CD4-positive, alpha-beta T cell (primary cell): ENCODE data around the gene ZNF226. TPM values are rescaled to one million over a fixed set of nuclear protein-coding genes. Genes with fewer than 3 reads are reported as not detected.

ENCODE experiments used
- ATAC-seq: fragments of 200-7000 bp; cut with Tn5 transposase; one replicate; pipeline ENCODE4 v1.10.0; 2022; ENCODE audit warnings: mild to moderate bottlenecking; ENCODE audit not compliant: poor library complexity
- CTCF ChIA-PET: fragments of 350-600 bp; sonication (Branson Sonifier 250); formaldehyde crosslinking; loops from one replicate; lab custom pipeline; 2021; ENCODE audit warnings: antibody characterized with exemption, inconsistent platforms; lab: Charles Lee
- POLR2A ChIA-PET: fragments of 350-600 bp; sonication (Branson Sonifier 250); formaldehyde crosslinking; loops from one replicate; lab custom pipeline; 2021; ENCODE audit warnings: antibody characterized with exemption, inconsistent platforms; lab: Charles Lee
- DNase-seq, 14 experiments: peaks; one replicate each; pipeline ENCODE4 v3.0.0-alpha.2; 2013 to 2020; ENCODE audit warnings: mixed read lengths in 2 of 14
- H3K27ac ChIP-seq, 2 donors: one replicate each; pipeline versions ENCODE4 v1.5.1 to v1.7.0; 2013; ENCODE audit warnings: low read length in 2 of 2, low read depth in 1 of 2, mild to moderate bottlenecking in 1 of 2
- H3K27me3 ChIP-seq, 2 experiments: 1 replicate in 1 of 2; 2 replicates in 1 of 2; pipeline versions ENCODE4 v1.6.1 to v1.7.0; 2013; ENCODE audit warnings: low read length in 2 of 2, control low read depth in 1 of 2, mild to moderate bottlenecking in 1 of 2, moderate library complexity in 1 of 2; ENCODE audit not compliant: insufficient read depth in 2 of 2, control insufficient read depth in 1 of 2
- H3K36me3 ChIP-seq: one replicate; pipeline ENCODE4 v1.6.1; 2013; ENCODE audit warnings: low read length, control low read depth; ENCODE audit not compliant: insufficient read depth
- H3K4me1 ChIP-seq: one replicate; pipeline ENCODE4 v1.6.1; 2013; ENCODE audit warnings: low read length, control low read depth; ENCODE audit not compliant: insufficient read depth
- H3K4me3 ChIP-seq: one replicate; pipeline ENCODE4 v1.5.1; 2013; ENCODE audit warnings: mild to moderate bottlenecking, low read length, moderate library complexity
- H3K9me3 ChIP-seq, 2 experiments: 1 replicate in 1 of 2; 2 replicates in 1 of 2; pipeline versions ENCODE4 v1.6.1 to v1.7.0; 2013; ENCODE audit warnings: low read length in 2 of 2, mild to moderate bottlenecking in 2 of 2, control low read depth in 1 of 2, moderate library complexity in 1 of 2; ENCODE audit not compliant: control insufficient read depth in 1 of 2, insufficient read depth in 1 of 2
- H3K27ac Mint-ChIP-seq: one replicate; pipeline ENCODE4 v1.8.0; 2020; ENCODE audit warnings: mixed read lengths
- H3K27me3 Mint-ChIP-seq: one replicate; pipeline ENCODE4 v1.8.0; 2021; ENCODE audit warnings: mixed read lengths
- H3K36me3 Mint-ChIP-seq: one replicate; pipeline ENCODE4 v1.8.0; 2021; ENCODE audit warnings: low read depth, mixed read lengths
- H3K4me1 Mint-ChIP-seq: one replicate; pipeline ENCODE4 v1.8.0; 2021; ENCODE audit warnings: low read depth, mixed read lengths
- H3K4me3 Mint-ChIP-seq: one replicate; pipeline ENCODE4 v1.8.0; 2020; ENCODE audit warnings: mild to moderate bottlenecking, mixed read lengths
- H3K9me3 Mint-ChIP-seq: one replicate; pipeline ENCODE4 v1.8.0; 2020; ENCODE audit warnings: mixed read lengths
- CTCF ChIP-seq: fragments of 200-600 bp; IDR thresholded peaks from one replicate; pipeline ENCODE4 v1.8.0; 2022; ENCODE audit warnings: antibody characterized with exemption, mild to moderate bottlenecking
- intact Hi-C, 2 experiments: fragments of 100-400 bp; cut with DNase I in 1 of 2; cut with micrococcal nuclease in 1 of 2; formaldehyde crosslinking; loops; one replicate each; pipeline versions ENCODE4 v1.15.1 to v1.9.0; 2023 to 2025; cut with DNase I, micrococcal nuclease
- total RNA-seq, 174 experiments: library from RNA in 2 of 174; stranded (reverse) in 2 of 174; gene quantifications; one replicate each; pipeline ENCODE4 v1.2.3 and lab custom pipeline; 2021 to 2026

Gene ZNF226
- total RNA-seq, 2 experiments from 2014 or later, result 7.9 to 9.1 TPM

- Mint-ChIP-seq H3K27ac (no peak overlapping the region), H3K4me1 (no peaks in the 10 kb centered on the region), H3K27me3 (no peaks in the 10 kb centered on the region), H3K4me3 (no peak overlapping the region), H3K36me3 (peaks cover 60% of the 10 kb centered on the region), H3K9me3 (peaks cover 21% of the 10 kb centered on the region)
- Histone ChIP-seq H3K27me3 (no peaks in the 10 kb centered on the region), H3K27ac (no peak overlapping the region), H3K36me3 (no peaks in the 10 kb centered on the region), H3K4me1 (no peaks in the 10 kb centered on the region), H3K4me3 (no peak overlapping the region), H3K9me3 (peaks cover 31 to 92% of the 10 kb centered on the region in 2 experiments)
- DNase-seq (no peak), ATAC-seq (no peak)
- POLR2A ChIA-PET, result no interaction called here
- CTCF ChIA-PET, result no interaction called here
- intact Hi-C loops, result no loop called here
- no peak for TF ChIP-seq CTCF
These were observed 17.2 kb downstream of the ZNF226 start for GRCh38 chr19:44182145-44182544.

GRCh38 chr19:44190020-44190419 lies 25.1 kb downstream of the ZNF226 start:
- ATAC-seq, result no peak
- H3K4me1 ChIP-seq, result no peaks in the 10 kb centered on the region
- H3K4me3 ChIP-seq, result no peak overlapping the region
- no peaks in the 10 kb centered on the region for H3K36me3 ChIP-seq
- no peaks in the 10 kb centered on the region for H3K27me3 ChIP-seq
- intact Hi-C loops, result no loop called here
- no peaks in the 10 kb centered on the region for H3K27me3 Mint-ChIP-seq
- DNase-seq, result no peak
- H3K27ac ChIP-seq, result no peak overlapping the region
- no peak overlapping the region for H3K27ac Mint-ChIP-seq
- H3K4me3 Mint-ChIP-seq, result no peak overlapping the region
- ChIA-PET CTCF (no interaction called here), POLR2A (no interaction called here)
- TF ChIP-seq CTCF, result no peak
- H3K36me3 Mint-ChIP-seq, result peaks cover 51% of the 10 kb centered on the region
- H3K4me1 Mint-ChIP-seq, result no peaks in the 10 kb centered on the region
- H3K9me3 ChIP-seq, result peaks cover 15 to 62% of the 10 kb centered on the region in 2 experiments
- peaks cover 32% of the 10 kb centered on the region for H3K9me3 Mint-ChIP-seq

GRCh38 chr19:44192127-44192526 lies 27.2 kb downstream of the ZNF226 start:
- no peak overlapping the region for H3K4me3 Mint-ChIP-seq
- peaks cover 4% of the 10 kb centered on the region for H3K27me3 Mint-ChIP-seq
- TF ChIP-seq CTCF, result no peak
- Histone ChIP-seq H3K9me3 (peaks cover 18 to 66% of the 10 kb centered on the region in 2 experiments), H3K27me3 (no peaks in the 10 kb centered on the region), H3K4me1 (no peaks in the 10 kb centered on the region), H3K27ac (no peak overlapping the region), H3K4me3 (no peak overlapping the region), H3K36me3 (no peaks in the 10 kb centered on the region)
- H3K9me3 Mint-ChIP-seq, result peaks cover 40% of the 10 kb centered on the region
- CTCF ChIA-PET, result no interaction called here
- H3K4me1 Mint-ChIP-seq, result no peaks in the 10 kb centered on the region
- ATAC-seq (no peak), DNase-seq (no peak)
- peaks cover 55% of the 10 kb centered on the region for H3K36me3 Mint-ChIP-seq
- intact Hi-C loops, result no loop called here
- POLR2A ChIA-PET, result no interaction called here
- H3K27ac Mint-ChIP-seq, result no peak overlapping the region
